ENCODE measurements around the gene KRTAP20-1.

The KRTAP20-1 gene

DNA sequence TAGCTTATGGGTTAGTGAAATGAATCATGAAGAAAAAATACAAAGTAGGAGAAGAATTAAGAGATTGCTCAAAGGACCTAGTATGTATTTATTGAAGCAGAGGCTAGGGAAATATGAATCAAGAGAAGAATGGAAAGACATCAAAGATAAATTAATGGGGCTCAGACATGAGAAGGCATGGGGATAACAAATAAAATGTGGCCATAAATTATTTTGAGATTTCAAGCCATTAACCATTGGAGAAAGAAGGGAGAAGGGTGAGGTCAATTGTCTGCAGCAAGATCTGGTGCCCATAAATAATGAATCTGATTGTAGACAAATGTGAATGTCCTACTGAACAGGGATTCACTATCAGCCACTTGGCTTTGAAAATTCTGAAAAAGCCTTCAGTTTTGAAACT, 36.7 kb downstream of the KRTAP20-1 start:
- no peak for DNase-seq

Data from stimulated activated naive CD4-positive, alpha-beta T cell treated with Interleukin-2 at 50 U/mL for 16 hours (primary cell).